MV-4-11 (cell line): Measurements from ENCODE around the gene PMEL.
A peak's percentile ranks its signal among the peaks of the same experiment; 100 is the strongest.
"Not testable (repeated sequence)": the region's sequence is repeated elsewhere in the genome, so short reads cannot be mapped to it uniquely, and the experiment has no call there.

Experiments
- DNase-seq: peaks from one replicate; lab custom pipeline; 2025; lab: John Stamatoyannopoulos, UW

Gene PMEL

GRCh38 chr12:55965941-55966407 is at the start of gene PMEL:
Gene PMEL (minus strand): TSS chr12:55966042. CDS start chr12:55966011, 31 bp downstream.
- DNase-seq: peak; percentile 38

GRCh38 chr12:56014205-56014604 is 48.4 kb upstream of the PMEL start:
- no peak for DNase-seq

GRCh38 chr12:56013482-56013881 is 47.6 kb upstream of the PMEL start:
- DNase-seq: no peak

- DNase-seq: no peak
Measured at GRCh38 chr12:56011509-56012090, 45.8 kb upstream of the PMEL start.

GRCh38 chr12:56010111-56010570 is 44.3 kb upstream of the PMEL start:
- DNase-seq: no peak

GRCh38 chr12:56007564-56008559 is 42.0 kb upstream of the PMEL start:
- DNase-seq: no peak

GRCh38 chr12:56004211-56004610 is 38.4 kb upstream of the PMEL start:
- DNase-seq: no peak

GRCh38 chr12:56003376-56003775 is 37.5 kb upstream of the PMEL start:
- peak; percentile 93 for DNase-seq

- DNase-seq: no peak
Measured at GRCh38 chr12:56001487-56002100, 35.8 kb upstream of the PMEL start.

GRCh38 chr12:55999999-56000540 is 34.2 kb upstream of the PMEL start:
- not testable (repeated sequence) for DNase-seq

- not testable (repeated sequence) for DNase-seq
Measured at GRCh38 chr12:55999522-55999921, 33.7 kb upstream of the PMEL start.

GRCh38 chr12:55997535-55997859 is 31.7 kb upstream of the PMEL start:
- DNase-seq: no peak

GRCh38 chr12:55996715-55997534 is 31.1 kb upstream of the PMEL start, which contains the start of gene SUOX:
Gene SUOX (plus strand): TSS chr12:55997276. CDS start chr12:56002222, 4,946 bp downstream.
- peak; percentile 97 for DNase-seq

- peak; percentile 64 for DNase-seq
Measured at GRCh38 chr12:55996201-55996714, 30.4 kb upstream of the PMEL start.

GRCh38 chr12:55995366-55995765 is 29.5 kb upstream of the PMEL start:
- DNase-seq: no peak

- DNase-seq: no peak
Measured at GRCh38 chr12:55993230-55993853, 27.5 kb upstream of the PMEL start.

- no peak for DNase-seq
Measured at GRCh38 chr12:55991110-55991509, 25.3 kb upstream of the PMEL start.

GRCh38 chr12:55985976-55986375 is 20.1 kb upstream of the PMEL start:
- DNase-seq: not testable (repeated sequence)

- DNase-seq: no peak
Measured at GRCh38 chr12:55985341-55985740, 19.5 kb upstream of the PMEL start.

- no peak for DNase-seq
Measured at GRCh38 chr12:55984861-55985260, 19.0 kb upstream of the PMEL start.
